Measurements from ENCODE around the gene STXBP2.

STXBP2 gene

DNA sequence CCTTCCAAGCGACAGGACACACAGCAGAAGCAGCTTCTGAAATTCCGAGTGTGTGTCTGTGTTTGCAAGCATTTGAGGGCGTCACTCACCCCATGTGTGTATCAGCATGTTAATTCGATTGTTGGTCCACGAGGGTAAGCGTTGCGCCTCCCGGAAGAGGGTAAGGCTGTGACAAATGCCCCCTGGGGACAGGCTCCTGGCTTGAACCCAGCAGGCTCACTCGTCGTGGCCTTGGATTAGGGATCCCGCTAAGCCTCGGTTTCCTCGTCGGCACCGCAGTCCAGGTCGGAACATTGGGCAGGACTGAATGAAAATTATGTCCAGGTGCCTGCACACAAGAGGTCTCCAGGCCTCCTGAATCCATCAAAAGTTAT is 606 bp upstream of the STXBP2 start:
- Histone ChIP-seq H3K79me2 (ENCODE audit: insufficient read depth, low read length) (0 out of 2 replicates have a peak, but pooled peaks cover 7% of the 10 kb centered on the region), H3K9me3 (ENCODE audit: insufficient read depth, low read length) (no peaks in the 10 kb centered on the region), H3K9ac (ENCODE audit: low read length) (no peak overlapping the region), H4K20me1 (ENCODE audit: low read depth, low read length) (no peaks in the 10 kb centered on the region), H3K4me3 (ENCODE audit: insufficient read depth, low read length, poor library complexity, severe bottlenecking) (no peak overlapping the region), H3K4me2 (ENCODE audit: low read depth, low read length, poor library complexity, severe bottlenecking) (peak overlapping the region; percentile 80), H3K27me3 (ENCODE audit: low read length) (no peaks in the 10 kb centered on the region), H3K9me2 (replicated peaks; ENCODE audit: insufficient read depth, low read length) (no peaks in the 10 kb centered on the region), H3K27ac (ENCODE audit: low read depth, low read length) (no peak overlapping the region), H3K36me3 (ENCODE audit: low read length) (no peaks in the 10 kb centered on the region), H2AFZ (ENCODE audit: low read depth, low read length, severe bottlenecking) (peak overlapping the region; percentile 71), H3F3A (ENCODE audit: insufficient read depth) (no peaks in the 10 kb centered on the region)
- TF ChIP-seq EZH2phosphoT487 (conservative IDR thresholded peaks at IDR 0.05; ENCODE audit: low read length) (no peak), CTCF (IDR thresholded peaks at IDR 0.05; ENCODE audit: insufficient read depth, low read length, poor library complexity, severe bottlenecking) (no peak)

- Histone ChIP-seq H3K9me3 (ENCODE audit: insufficient read depth, low read length) (no peaks in the 10 kb centered on the region), H3K79me2 (ENCODE audit: insufficient read depth, low read length) (0 out of 2 replicates have a peak, but pooled peaks cover 7% of the 10 kb centered on the region), H3K9ac (ENCODE audit: low read length) (peak overlapping the region; percentile 89), H2AFZ (ENCODE audit: low read depth, low read length, severe bottlenecking) (peak overlapping the region; percentile 71), H3K36me3 (ENCODE audit: low read length) (no peaks in the 10 kb centered on the region), H3K9me2 (replicated peaks; ENCODE audit: insufficient read depth, low read length) (no peaks in the 10 kb centered on the region), H3K27ac (ENCODE audit: low read depth, low read length) (peak overlapping the region; percentile 37), H4K20me1 (ENCODE audit: low read depth, low read length) (no peaks in the 10 kb centered on the region), H3K4me2 (ENCODE audit: low read depth, low read length, poor library complexity, severe bottlenecking) (peak overlapping the region; percentile 80), H3F3A (ENCODE audit: insufficient read depth) (no peaks in the 10 kb centered on the region), H3K4me3 (ENCODE audit: insufficient read depth, low read length, poor library complexity, severe bottlenecking) (peak overlapping the region; percentile 91), H3K27me3 (ENCODE audit: low read length) (no peaks in the 10 kb centered on the region)
- no peak for TF ChIP-seq EZH2phosphoT487 (conservative IDR thresholded peaks at IDR 0.05; ENCODE audit: low read length)
- no peak for TF ChIP-seq CTCF (IDR thresholded peaks at IDR 0.05; ENCODE audit: insufficient read depth, low read length, poor library complexity, severe bottlenecking)
These were observed 705 bp downstream of the STXBP2 start for GRCh38 chr19:7637374-7638256.

DNA sequence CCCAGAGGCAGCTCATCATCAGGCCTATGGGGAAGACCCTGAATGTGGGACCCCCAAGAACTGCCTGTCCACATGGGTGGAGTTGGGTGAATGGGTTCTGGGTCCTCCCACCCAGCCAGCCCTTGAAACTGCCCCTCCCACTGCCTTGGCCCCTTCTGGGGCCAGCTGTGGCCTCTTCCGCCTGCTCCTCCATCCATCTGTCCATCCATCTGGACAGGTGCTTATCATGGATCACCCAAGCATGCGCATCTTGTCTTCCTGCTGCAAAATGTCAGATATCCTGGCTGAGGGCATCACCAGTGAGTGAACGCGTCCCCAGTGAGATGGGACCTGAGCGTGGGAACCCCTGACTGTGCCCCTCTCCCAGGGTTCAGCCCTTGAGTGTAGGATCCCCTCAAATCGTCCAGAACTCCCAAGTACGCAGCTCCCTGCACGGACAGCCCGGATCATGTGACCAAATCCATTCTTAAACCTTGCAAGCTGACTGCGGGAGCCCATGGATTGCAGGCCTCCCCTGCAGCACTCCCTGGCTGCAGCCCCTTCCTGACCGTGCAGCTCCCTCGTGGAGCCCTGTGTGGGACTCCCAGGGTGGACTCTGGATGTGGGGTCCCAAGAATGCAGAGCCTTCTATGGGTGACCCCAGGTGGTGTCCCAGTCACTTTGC is 2.0 kb downstream of the STXBP2 start:
- Histone ChIP-seq H3K36me3 (ENCODE audit: low read length) (no peaks in the 10 kb centered on the region), H3K9me3 (ENCODE audit: insufficient read depth, low read length) (no peaks in the 10 kb centered on the region), H3K27ac (ENCODE audit: low read depth, low read length) (no peak overlapping the region), H4K20me1 (ENCODE audit: low read depth, low read length) (no peaks in the 10 kb centered on the region), H2AFZ (ENCODE audit: low read depth, low read length, severe bottlenecking) (no peak overlapping the region), H3K4me2 (ENCODE audit: low read depth, low read length, poor library complexity, severe bottlenecking) (no peak overlapping the region), H3K79me2 (ENCODE audit: insufficient read depth, low read length) (0 out of 2 replicates have a peak, but pooled peaks cover 7% of the 10 kb centered on the region), H3K9ac (ENCODE audit: low read length) (no peak overlapping the region), H3F3A (ENCODE audit: insufficient read depth) (no peaks in the 10 kb centered on the region), H3K9me2 (replicated peaks; ENCODE audit: insufficient read depth, low read length) (no peaks in the 10 kb centered on the region), H3K27me3 (ENCODE audit: low read length) (no peaks in the 10 kb centered on the region), H3K4me3 (ENCODE audit: insufficient read depth, low read length, poor library complexity, severe bottlenecking) (no peak overlapping the region)
- no peak for TF ChIP-seq CTCF (IDR thresholded peaks at IDR 0.05; ENCODE audit: insufficient read depth, low read length, poor library complexity, severe bottlenecking)
- TF ChIP-seq EZH2phosphoT487 (conservative IDR thresholded peaks at IDR 0.05; ENCODE audit: low read length), result no peak
